Measurements from ENCODE around the gene SIAH1.

The SIAH1 gene

GRCh38 chr16:48426244-48427141, 41.3 kb upstream of the SIAH1 start:
- no peaks in the 10 kb centered on the region for H3K36me3 ChIP-seq (ENCODE audit: low read length)
- H3F3A ChIP-seq (ENCODE audit: insufficient read depth) = no peaks in the 10 kb centered on the region
- TF ChIP-seq CTCF (IDR thresholded peaks at IDR 0.05; ENCODE audit: insufficient read depth, low read length, poor library complexity, severe bottlenecking) (no peak), EZH2phosphoT487 (conservative IDR thresholded peaks at IDR 0.05; ENCODE audit: low read length) (no peak)
- H3K4me2 ChIP-seq (ENCODE audit: low read depth, low read length, poor library complexity, severe bottlenecking) = no peak overlapping the region
- no peaks in the 10 kb centered on the region for H3K9me3 ChIP-seq (ENCODE audit: insufficient read depth, low read length)
- H3K9me2 ChIP-seq (replicated peaks; ENCODE audit: insufficient read depth, low read length) = no peaks in the 10 kb centered on the region
- H4K20me1 ChIP-seq (ENCODE audit: low read depth, low read length) = no peaks in the 10 kb centered on the region
- no peak overlapping the region for H3K4me3 ChIP-seq (ENCODE audit: insufficient read depth, low read length, poor library complexity, severe bottlenecking)
- no peak overlapping the region for H2AFZ ChIP-seq (ENCODE audit: low read depth, low read length, severe bottlenecking)
- H3K9ac ChIP-seq (ENCODE audit: low read length) = no peak overlapping the region; the same call in 1 of the 2 replicates
- no peaks in the 10 kb centered on the region for H3K27me3 ChIP-seq (ENCODE audit: low read length)
- H3K27ac ChIP-seq (ENCODE audit: low read depth, low read length) = no peak overlapping the region
- H3K79me2 ChIP-seq (ENCODE audit: insufficient read depth, low read length) = no peaks in the 10 kb centered on the region

- TF ChIP-seq EZH2phosphoT487 (conservative IDR thresholded peaks at IDR 0.05; ENCODE audit: low read length) (no peak), CTCF (IDR thresholded peaks at IDR 0.05; ENCODE audit: insufficient read depth, low read length, poor library complexity, severe bottlenecking) (no peak)
- no peaks in the 10 kb centered on the region for H4K20me1 ChIP-seq (ENCODE audit: low read depth, low read length)
- H3K9ac ChIP-seq (ENCODE audit: low read length) = no peak overlapping the region
- H3K27me3 ChIP-seq (ENCODE audit: low read length) = no peaks in the 10 kb centered on the region
- no peaks in the 10 kb centered on the region for H3K36me3 ChIP-seq (ENCODE audit: low read length)
- H3K4me2 ChIP-seq (ENCODE audit: low read depth, low read length, poor library complexity, severe bottlenecking) = no peak overlapping the region
- H2AFZ ChIP-seq (ENCODE audit: low read depth, low read length, severe bottlenecking) = no peak overlapping the region
- no peaks in the 10 kb centered on the region for H3F3A ChIP-seq (ENCODE audit: insufficient read depth)
- H3K27ac ChIP-seq (ENCODE audit: low read depth, low read length) = no peak overlapping the region
- H3K9me3 ChIP-seq (ENCODE audit: insufficient read depth, low read length) = no peaks in the 10 kb centered on the region
- no peaks in the 10 kb centered on the region for H3K79me2 ChIP-seq (ENCODE audit: insufficient read depth, low read length)
- H3K9me2 ChIP-seq (replicated peaks; ENCODE audit: insufficient read depth, low read length) = no peaks in the 10 kb centered on the region
- no peak overlapping the region for H3K4me3 ChIP-seq (ENCODE audit: insufficient read depth, low read length, poor library complexity, severe bottlenecking)
Measured at GRCh38 chr16:48422537-48422936, 37.3 kb upstream of the SIAH1 start.

- Histone ChIP-seq H3K36me3 (ENCODE audit: low read length) (no peaks in the 10 kb centered on the region), H3K9ac (ENCODE audit: low read length) (no peak overlapping the region), H3K4me3 (ENCODE audit: insufficient read depth, low read length, poor library complexity, severe bottlenecking) (no peak overlapping the region), H3K79me2 (ENCODE audit: insufficient read depth, low read length) (no peaks in the 10 kb centered on the region), H3K9me2 (replicated peaks; ENCODE audit: insufficient read depth, low read length) (no peaks in the 10 kb centered on the region), H3K27me3 (ENCODE audit: low read length) (no peaks in the 10 kb centered on the region), H3K9me3 (ENCODE audit: insufficient read depth, low read length) (no peaks in the 10 kb centered on the region), H3K27ac (ENCODE audit: low read depth, low read length) (no peak overlapping the region), H2AFZ (ENCODE audit: low read depth, low read length, severe bottlenecking) (no peak overlapping the region), H4K20me1 (ENCODE audit: low read depth, low read length) (no peaks in the 10 kb centered on the region), H3K4me2 (ENCODE audit: low read depth, low read length, poor library complexity, severe bottlenecking) (no peak overlapping the region), H3F3A (ENCODE audit: insufficient read depth) (no peaks in the 10 kb centered on the region)
- TF ChIP-seq EZH2phosphoT487 (conservative IDR thresholded peaks at IDR 0.05; ENCODE audit: low read length) = no peak
- TF ChIP-seq CTCF (IDR thresholded peaks at IDR 0.05; ENCODE audit: insufficient read depth, low read length, poor library complexity, severe bottlenecking) = no peak
Measured at GRCh38 chr16:48421741-48422140, 36.5 kb upstream of the SIAH1 start.
